ENCODE measurements around the gene FHIT. TPM values are rescaled to one million over a fixed set of nuclear protein-coding genes. Genes with fewer than 3 reads are reported as not detected.
"Not testable (repeated sequence)": the region's sequence is repeated elsewhere in the genome, so short reads cannot be mapped to it uniquely, and the experiment has no call there.

Gene FHIT
- polyA plus RNA-seq, 3 donors, result 25.7 to 31.0 (median 25.7) TPM

DNA sequence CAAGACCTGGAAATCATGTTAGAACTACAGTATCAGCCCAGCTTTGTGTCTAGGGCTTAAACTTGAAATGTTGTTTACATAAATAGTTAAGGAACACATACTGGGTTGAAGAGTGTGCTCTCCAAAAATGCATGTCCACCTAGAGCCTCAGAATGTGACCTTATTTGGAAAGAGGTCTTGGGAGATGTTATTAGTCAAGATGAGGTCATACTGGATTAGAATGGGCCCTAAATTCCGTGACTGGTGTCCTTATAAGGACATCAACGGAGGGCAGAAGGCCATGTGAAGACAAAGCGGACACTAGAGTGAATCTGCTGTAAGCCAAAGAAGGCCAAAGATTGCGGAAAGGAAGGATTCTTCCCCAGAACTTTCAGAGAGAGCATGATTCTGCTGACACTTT is 1442.2 kb downstream of the FHIT start:
- no peak for DNase-seq (ENCODE audit: extremely low read depth in 1 of 11, low read depth in 9 of 11, low spot score in 4 of 11)

DNA sequence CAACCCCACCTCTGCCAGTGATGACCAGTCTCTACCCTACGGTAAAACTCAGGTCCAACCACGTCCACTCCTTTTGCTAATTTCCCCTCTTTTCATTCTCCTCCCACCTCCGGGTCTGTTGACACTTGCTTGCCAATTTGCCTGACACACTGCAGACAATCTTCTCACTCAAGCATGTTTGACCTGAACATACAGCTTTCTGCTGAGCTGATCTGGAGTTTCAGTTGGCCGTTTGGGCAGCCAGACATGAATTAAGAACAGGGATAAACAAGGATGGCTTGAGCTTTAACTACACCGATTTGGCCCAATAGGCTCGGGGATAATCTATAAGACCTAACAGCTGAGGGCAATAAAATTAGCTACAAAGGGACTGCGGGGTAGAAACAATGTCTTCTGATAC is 1442.8 kb downstream of the FHIT start:
- DNase-seq (ENCODE audit: extremely low read depth in 1 of 11, low read depth in 9 of 11, low spot score in 4 of 11), result no peak

DNA sequence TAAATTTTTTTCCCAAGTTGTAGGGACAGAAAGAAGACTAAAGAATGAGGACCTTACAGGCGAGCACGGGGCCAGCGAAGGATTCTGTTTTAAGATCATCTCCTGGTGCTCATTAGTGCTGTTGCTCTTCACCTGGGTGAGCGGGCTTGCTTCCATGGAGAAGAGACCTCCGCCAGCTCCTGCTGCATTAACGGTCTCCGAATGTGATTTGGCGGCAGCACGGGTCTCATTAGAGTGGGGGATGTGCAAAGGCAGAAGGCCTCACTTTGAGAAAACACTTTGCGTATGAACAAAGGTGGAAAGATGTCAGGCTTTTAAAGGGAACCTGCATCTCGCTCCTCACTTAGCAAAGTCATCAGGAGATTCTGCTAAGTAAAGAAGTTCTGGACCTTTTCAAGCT is 1448.0 kb downstream of the FHIT start:
- no peak for DNase-seq (ENCODE audit: extremely low read depth in 1 of 11, low read depth in 9 of 11, low spot score in 4 of 11)

DNA sequence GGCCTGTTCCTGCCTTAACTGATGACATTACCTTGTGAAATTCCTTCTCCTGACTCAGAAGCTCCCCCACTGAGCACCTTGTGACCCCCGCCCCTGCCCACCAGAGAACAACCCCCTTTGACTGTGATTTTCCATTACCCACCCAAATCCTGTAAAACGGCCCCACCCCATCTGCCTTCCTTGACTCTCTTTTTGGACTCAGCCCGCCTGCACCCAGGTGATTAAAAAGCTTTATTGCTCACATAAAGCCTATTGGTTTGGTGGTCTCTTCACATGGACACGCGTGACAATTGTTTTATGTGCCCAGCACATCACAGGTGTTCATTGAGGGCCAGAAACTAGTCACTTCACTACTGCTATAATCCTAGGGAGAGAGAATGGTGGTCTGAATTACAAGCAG is 1448.8 kb downstream of the FHIT start:
- not testable (repeated sequence) for DNase-seq (ENCODE audit: extremely low read depth in 1 of 11, low read depth in 9 of 11, low spot score in 4 of 11)

DNA sequence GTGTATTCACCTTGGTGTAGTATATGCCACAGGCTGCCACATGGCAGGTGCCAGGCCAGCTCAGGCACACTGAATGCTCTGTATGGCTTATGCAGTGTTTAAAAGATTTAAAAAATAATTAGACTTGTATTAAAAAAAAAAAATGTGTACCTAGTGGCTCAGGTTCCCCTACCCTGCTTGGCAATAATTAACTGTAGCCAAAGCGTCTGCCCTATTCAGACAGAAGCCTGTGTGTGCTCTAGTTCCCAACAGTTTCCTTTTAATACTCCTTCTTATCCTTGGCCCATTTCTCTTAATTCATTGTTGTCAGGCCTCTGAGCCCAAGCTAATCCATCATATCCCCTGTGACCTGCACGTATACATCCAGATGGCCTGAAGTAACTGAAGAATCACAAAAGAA is 1449.2 kb downstream of the FHIT start:
- DNase-seq (ENCODE audit: extremely low read depth in 1 of 11, low read depth in 9 of 11, low spot score in 4 of 11), result no peak

DNA sequence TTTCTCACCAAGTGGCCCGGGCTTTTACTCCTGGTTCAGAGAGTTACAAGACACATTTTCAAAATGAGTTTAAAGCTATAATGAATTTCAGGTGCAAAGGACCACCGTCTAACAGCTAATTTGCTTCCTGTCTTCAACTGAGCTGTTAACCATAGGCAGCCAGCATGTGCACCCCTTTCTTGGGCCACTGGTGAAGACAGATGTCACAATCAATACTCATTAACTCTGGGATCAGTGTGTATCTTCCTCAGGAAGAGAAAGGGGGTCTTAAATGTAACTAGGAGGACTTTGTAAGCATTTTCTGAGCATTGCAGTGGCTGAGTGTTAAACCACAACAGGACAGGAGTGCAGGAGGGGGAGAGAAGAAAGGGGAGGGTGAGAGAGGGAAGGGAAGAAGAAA is 1450.8 kb downstream of the FHIT start:
- no peak for DNase-seq (ENCODE audit: extremely low read depth in 1 of 11, low read depth in 9 of 11, low spot score in 4 of 11)

DNA sequence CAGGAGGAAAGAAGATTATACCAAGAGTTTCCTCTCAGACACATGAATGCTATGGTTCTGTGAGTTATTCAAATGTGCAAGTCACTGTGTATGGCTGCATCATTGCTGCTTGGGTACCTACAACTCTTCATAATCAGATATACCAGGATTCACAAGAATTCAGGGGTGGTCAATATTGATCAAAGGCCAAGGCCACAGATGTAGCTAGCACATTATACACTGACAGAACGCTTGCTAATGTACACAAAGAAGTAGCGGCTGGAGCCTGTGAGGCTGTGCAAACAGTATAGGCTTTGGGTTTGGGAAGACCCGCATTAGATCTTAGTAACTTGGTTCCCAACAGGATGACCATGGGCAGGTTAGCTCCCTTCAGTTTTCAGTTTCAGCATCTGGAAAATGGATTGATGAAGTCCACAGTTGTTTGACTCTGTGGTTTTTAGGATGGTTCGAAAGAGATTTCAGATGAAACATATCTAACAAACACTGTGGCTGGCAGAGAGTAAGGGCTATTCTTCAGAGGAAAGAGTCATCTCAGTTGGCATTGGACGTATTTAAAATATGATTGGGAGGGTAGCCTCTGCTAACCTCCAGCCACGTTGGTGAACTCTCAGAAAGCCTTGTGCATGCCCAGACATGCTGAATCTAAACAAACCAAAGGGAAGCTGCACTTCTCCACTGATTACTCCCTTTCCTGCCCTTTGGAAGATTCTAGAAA is 1452.7 kb downstream of the FHIT start:
- no peak for DNase-seq (ENCODE audit: extremely low read depth in 1 of 11, low read depth in 9 of 11, low spot score in 4 of 11)

DNA sequence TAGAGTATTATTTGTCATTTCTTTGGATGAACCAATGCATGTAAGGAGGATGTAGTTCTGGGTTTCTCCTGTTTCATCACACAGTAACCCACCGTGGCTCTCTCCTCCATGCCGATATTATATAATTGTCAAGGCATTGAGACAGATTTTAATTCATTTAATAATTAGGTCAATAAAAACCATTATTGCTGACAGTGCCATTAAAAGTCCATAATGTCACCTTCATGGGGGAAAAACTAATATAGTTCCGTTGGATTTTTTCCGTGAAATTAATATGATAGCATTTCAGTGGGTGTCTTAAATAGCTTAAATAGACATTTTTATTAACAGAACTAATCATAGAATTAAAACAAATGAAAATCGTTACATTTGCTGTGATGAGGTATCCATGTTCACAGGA is 1453.7 kb downstream of the FHIT start:
- DNase-seq (ENCODE audit: extremely low read depth in 1 of 11, low read depth in 9 of 11, low spot score in 4 of 11), result no peak

DNA sequence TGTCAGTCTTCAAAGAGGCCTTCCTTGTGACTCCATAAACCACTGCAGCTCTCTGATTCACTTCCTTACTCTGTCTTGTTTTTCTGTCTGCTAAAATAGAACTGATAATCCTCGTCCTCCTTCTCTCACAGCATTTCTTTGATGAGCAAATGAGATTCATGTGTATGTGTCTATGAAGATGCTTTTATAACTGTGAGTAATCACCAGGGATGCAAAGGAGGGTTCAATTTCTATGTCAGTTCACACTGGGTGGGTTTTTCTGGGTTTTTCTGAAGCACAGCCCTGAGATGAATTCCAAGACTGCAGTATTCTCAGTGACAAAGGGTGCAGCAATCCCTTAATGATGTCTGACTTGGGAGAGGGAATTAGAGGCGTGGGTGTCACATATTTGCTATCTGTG is 1454.8 kb downstream of the FHIT start:
- DNase-seq (ENCODE audit: extremely low read depth in 1 of 11, low read depth in 9 of 11, low spot score in 4 of 11), result no peak

DNA sequence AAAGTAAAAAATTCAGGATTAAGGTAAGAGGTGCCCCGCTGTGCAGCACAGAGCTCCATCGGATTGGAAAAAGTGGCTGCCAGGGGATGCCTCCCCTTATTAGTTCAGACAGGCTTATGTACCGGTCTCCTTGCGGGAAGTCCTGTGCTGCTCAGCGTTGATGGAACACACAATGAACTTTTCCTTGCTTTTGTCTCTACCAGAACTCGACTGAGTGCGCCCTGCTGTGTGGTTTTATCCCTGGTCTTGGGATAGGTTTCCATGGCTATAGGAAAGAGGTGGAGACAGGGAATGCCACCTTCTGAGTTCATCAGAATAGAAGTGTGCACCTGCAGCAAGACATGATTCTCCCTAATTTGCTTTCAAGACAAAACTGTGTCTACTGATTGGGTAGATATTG is 1455.5 kb downstream of the FHIT start:
- no peak for DNase-seq (ENCODE audit: extremely low read depth in 1 of 11, low read depth in 9 of 11, low spot score in 4 of 11)

DNA sequence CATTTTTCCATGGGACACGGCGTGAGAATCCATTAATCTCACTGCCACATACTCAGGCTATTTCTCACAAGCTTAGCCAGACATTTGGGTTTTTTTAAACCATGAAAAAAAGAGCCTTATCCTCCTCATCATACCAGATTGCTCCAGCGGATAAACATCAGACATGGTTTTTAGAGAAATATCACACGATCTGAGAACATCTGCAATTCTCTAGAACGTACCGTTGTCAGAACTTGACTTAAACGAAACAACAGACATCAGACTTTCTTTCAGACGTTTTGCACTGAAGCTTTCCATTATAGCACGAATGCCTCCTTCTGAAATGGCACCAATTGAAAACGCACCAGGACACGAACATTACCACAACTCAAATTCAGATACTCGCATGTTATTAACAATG is 1457.3 kb downstream of the FHIT start:
- DNase-seq (ENCODE audit: extremely low read depth in 1 of 11, low read depth in 9 of 11, low spot score in 4 of 11), result no peak

DNA sequence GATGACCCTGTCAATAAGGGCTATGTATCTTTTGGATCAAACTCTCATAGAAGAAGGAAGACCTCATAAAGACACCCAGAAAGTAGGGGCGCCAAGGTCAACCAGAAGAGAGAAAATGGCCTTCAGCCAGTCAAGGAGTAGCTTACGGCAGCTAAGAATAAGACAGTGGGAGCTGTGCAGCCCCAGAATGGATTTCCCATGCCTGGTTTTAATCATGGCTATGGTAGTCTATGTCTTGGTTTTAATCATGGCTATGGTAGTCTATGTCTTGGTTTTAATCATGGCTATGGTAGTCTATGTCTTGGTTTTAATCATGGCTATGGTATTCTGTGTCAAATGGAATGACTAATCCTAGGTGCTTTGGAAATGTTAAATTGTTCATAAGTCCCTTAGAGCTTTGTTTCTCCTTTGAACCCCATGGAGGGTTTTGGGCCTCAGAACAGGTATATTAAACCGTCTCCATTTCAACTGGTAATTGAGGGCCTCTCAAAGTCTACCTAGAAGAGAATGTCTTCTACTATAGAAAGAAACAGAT is 1459.4 kb downstream of the FHIT start:
- DNase-seq (ENCODE audit: extremely low read depth in 1 of 11, low read depth in 9 of 11, low spot score in 4 of 11), result no peak

DNA sequence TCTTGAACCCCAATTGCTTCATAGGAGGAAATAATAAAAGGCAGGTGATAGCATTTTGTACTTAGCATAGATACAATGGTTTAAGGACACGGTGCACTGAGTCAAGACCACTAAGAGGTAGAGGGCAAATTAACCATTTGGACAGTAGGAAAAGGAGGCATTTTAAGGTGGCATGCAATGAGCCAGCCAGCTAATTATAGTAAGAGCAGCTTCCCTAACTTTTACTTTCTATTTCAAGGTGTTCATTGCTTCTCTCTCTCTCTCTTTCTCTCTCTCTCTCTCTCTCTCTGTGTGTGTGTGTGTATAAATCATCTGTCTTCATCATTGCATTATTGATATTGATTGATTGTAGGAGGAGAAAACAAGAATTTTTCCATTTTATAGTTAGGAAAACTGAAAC is 1461.0 kb downstream of the FHIT start:
- DNase-seq (ENCODE audit: extremely low read depth in 1 of 11, low read depth in 9 of 11, low spot score in 4 of 11), result no peak

DNA sequence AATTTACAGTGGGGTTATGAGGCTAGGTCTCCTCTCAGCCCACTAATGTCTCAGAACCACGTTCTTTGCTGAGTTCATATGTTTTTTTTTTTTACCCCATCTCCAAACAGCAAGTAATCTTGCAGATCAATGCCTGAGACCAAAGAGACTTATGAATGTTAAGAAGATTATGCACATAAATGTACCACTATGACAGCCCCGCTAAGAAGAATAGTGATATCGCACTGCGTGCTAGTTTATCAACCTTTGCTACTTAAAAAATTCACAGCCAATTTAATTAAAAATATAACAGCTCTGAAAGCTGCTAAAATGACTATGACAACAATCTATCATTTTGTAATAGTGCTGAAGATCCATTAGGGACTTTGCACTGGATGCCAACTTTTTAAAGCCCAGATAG is 1462.5 kb downstream of the FHIT start:
- no peak for DNase-seq (ENCODE audit: extremely low read depth in 1 of 11, low read depth in 9 of 11, low spot score in 4 of 11)

DNA sequence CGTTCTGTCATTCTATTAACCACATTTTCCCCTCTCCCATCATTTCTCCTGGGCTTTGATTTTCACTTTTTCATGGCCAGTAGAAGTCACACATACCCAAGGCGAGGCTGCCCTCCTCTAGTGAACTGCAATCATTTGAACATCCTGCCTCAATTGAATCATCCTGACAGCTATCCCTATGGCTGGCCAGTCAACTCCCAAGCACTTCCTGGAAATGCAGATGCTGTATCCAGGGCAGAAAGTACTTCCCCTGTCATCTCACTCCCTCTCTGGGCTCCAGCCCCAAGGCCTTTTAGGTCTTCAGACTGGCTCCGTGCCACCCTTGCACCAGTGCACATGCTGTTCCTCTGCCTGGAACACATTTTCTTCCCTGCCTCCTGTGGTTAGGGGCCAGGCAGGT is 1463.1 kb downstream of the FHIT start:
- DNase-seq (ENCODE audit: extremely low read depth in 1 of 11, low read depth in 9 of 11, low spot score in 4 of 11), result no peak

DNA sequence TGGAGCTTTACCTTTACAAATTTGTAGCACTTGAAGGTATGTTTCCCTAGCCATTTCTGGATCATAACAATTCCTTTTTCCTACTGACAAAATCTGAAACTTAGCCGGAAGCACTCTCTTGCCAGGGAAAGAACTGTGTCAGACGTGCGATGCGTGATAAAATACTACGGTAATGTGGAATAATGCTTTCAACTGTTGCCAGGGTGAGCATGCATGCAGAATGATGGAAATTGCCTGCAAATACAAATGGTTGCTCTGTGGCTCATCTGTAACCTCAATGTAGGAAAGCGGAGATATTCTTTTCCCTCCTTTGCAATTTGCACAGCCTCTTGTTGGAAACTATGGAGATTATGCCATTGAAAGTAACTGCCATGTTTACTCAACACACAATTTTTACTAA is 1464.9 kb downstream of the FHIT start:
- no peak for DNase-seq (ENCODE audit: extremely low read depth in 1 of 11, low read depth in 9 of 11, low spot score in 4 of 11)

DNA sequence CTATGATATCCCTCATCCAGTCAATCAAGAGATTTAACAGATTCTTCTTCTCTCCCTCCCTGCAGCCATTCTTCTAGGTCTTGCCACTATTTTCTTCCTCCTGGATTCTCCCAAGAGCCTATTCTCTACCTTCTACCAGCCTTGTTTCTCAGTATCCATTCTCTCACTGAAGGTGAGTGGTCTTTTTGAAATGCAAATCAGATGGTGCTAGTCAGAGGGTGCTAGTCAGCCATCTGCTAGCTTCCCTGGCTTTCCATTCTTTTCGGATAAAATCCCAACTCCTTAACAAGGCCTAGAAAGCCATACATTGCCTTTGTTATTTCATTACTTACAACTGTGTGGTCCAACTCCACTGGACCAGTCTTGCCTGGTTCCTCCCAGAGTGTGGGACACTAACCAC is 1467.1 kb downstream of the FHIT start:
- DNase-seq (ENCODE audit: extremely low read depth in 1 of 11, low read depth in 9 of 11, low spot score in 4 of 11), result no peak

DNA sequence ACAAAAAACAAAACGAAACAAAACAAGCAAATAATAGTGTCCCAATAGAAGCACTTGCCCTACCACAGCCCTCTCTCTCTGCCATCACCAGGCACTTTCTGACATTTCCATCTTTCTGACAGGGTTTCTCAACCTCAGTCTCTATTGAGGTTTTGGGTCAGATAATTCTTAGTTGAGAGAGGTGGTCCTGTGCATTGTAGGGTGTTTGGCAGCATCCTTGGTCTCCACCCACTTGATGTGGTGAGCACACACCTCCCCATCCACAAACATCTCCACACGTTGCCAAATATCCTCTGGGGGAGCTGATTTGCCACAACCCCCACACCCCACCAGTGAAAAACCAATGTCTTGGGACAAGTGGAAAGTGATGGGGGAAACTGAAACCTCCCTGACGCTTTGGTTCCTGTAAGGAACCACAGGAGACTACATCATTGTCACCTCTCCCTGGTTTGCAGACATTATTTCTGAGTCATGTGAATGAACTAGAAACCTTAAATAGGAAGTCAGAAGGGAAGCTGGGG is 1467.7 kb downstream of the FHIT start:
- DNase-seq (ENCODE audit: extremely low read depth in 1 of 11, low read depth in 9 of 11, low spot score in 4 of 11), result no peak

DNA sequence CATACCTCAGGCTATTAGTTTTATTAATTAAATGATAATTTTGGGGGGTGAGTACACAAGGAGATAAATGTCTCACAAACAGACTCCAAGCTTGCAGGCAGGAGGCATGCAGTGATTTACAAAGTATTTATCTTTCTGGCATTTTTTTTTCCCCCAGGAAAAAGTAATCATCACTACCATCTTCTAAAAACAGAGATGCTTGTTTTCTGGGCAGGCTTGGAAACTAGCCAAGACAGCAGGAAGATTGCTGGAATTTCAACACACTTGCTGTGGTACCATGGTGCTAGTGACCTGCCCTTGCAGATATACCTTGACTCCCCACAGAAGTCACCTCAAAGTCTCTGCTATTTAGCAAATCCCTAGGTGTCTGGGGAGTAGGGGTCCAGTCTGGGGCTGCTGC is 1468.6 kb downstream of the FHIT start:
- no peak for DNase-seq (ENCODE audit: extremely low read depth in 1 of 11, low read depth in 9 of 11, low spot score in 4 of 11)

DNA sequence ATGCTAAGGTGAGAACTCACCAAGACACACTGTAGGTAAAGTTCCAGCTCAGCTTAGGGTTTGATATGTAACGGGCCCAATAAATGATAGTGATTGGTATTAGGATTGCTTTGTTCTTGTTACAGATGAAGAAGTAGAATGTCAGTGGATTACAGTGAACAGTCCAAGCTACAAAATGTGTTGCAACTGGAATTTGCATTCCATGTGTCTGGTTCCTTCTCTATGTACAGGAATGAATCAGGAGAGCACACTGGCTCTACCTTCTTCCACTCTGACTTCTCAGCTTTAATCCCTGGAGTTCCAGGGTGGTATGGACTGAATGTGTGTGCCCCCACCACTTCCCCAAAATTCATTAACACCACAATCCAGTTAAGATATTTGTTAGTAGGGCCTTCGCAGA is 1471.0 kb downstream of the FHIT start:
- DNase-seq (ENCODE audit: extremely low read depth in 1 of 11, low read depth in 9 of 11, low spot score in 4 of 11), result no peak

DNA sequence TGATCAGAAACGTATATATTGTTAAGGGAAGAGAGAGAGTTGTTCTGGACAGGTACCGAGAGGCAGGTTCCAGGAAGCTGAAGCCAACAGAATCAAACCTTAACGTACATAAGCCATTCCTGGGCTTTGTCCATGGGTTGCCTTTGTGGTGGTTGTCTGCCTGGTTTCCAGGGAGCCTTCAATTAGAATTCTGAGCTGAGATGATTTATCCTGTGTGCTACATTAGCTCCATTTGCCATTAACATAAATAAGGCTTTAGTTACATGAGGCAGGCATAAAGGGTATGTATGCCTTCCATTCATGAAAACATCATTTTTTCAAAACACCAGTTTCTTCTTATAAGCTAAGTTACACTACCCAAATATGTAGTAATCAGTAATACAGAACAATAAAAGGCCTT is 1472.0 kb downstream of the FHIT start:
- DNase-seq (ENCODE audit: extremely low read depth in 1 of 11, low read depth in 9 of 11, low spot score in 4 of 11), result no peak
